HFF-Myc (cell line): Measurements from ENCODE around the gene PLPP6.

Experiments
- DNase-seq: peaks from one replicate; pipeline ENCODE4 v3.0.0-alpha.2; 2011; ENCODE audit warnings: low read depth; ENCODE audit errors: extremely low read depth
- H3K4me3 ChIP-seq: replicated peaks from 2 replicates; pipeline ENCODE4 v1.5.1; 2011; ENCODE audit warnings: low read depth, mild to moderate bottlenecking, control low read depth, low read length
- TF ChIP-seq, protein P1 (sequence below): IDR thresholded peaks from 2 replicates; pipeline ENCODE4 v1.5.1; 2012; ENCODE audit warnings: mild to moderate bottlenecking, low read depth, low read length, control low read depth; ENCODE audit errors: missing control alignments

The PLPP6 gene

DNA sequence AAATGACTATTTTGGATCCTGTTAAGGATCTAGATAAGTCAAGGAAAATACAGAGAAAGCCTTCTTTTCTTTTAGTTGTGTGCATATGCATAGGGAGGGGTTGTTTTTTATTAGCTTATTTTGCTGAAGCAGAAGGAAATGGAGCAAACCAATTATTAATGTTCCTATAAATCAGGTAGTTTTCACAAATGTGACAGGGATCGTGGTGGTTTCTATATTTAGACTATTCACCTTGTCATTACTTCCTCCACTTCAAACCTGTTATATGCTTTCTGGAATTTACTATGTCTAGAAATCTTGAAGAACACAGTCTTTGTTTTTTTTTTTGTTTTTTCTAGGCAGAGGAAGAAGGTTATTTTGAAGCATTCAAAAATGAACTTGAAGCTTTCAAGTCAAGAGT is 39.4 kb downstream of the PLPP6 start:
- no peak overlapping the region for H3K4me3 ChIP-seq
- DNase-seq: no peak
- TF ChIP-seq, protein P1, sequence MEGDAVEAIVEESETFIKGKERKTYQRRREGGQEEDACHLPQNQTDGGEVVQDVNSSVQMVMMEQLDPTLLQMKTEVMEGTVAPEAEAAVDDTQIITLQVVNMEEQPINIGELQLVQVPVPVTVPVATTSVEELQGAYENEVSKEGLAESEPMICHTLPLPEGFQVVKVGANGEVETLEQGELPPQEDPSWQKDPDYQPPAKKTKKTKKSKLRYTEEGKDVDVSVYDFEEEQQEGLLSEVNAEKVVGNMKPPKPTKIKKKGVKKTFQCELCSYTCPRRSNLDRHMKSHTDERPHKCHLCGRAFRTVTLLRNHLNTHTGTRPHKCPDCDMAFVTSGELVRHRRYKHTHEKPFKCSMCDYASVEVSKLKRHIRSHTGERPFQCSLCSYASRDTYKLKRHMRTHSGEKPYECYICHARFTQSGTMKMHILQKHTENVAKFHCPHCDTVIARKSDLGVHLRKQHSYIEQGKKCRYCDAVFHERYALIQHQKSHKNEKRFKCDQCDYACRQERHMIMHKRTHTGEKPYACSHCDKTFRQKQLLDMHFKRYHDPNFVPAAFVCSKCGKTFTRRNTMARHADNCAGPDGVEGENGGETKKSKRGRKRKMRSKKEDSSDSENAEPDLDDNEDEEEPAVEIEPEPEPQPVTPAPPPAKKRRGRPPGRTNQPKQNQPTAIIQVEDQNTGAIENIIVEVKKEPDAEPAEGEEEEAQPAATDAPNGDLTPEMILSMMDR: no peak

DNA sequence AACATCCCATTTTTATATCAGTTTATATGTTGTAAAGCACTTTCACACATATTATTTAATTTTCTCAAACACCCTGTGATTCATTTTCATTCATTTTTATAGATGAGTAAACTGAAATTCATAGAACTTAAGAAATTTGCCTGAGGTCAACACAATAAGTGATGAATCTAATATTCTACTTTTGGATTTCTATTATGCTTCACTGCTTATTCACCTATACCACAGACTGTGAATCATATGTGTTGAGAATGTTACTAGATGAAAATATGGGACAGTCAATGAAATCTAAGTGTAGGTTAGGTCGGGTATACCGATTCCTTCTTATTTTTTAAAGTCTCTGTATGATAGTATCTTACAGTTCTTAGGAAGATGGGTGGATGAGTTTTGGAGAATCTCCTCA is 42.0 kb downstream of the PLPP6 start:
- TF ChIP-seq, protein P1: no peak
- no peak overlapping the region for H3K4me3 ChIP-seq
- DNase-seq: no peak

GRCh38 chr9:4706021-4706420 is 43.9 kb downstream of the PLPP6 start:
- no peak for DNase-seq
- TF ChIP-seq, protein P1: no peak
- H3K4me3 ChIP-seq: no peak overlapping the region

- TF ChIP-seq, protein P1: no peak
- DNase-seq: no peak
- no peak overlapping the region for H3K4me3 ChIP-seq
Observed at GRCh38 chr9:4706971-4707622, 45.0 kb downstream of the PLPP6 start.

DNA sequence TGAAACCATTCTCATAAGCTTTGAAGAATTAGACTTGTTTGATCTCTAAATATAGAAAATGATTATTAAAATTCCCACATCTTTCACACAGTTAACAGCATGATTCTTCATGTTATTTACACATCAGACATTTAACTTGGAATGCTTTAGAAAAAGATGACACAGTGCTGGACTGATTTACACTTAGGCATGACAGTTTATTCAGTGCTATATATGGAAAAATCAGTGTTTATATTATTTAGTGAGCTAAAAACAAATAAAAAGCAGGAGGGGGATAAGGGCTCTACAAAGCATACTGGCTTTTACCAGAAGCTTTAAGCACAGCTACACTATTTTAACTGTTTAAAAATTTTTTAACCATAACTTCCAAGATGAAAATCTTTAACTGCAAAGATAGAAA is 47.3 kb downstream of the PLPP6 start:
- no peak for DNase-seq
- TF ChIP-seq, protein P1: no peak
- no peak overlapping the region for H3K4me3 ChIP-seq

DNA sequence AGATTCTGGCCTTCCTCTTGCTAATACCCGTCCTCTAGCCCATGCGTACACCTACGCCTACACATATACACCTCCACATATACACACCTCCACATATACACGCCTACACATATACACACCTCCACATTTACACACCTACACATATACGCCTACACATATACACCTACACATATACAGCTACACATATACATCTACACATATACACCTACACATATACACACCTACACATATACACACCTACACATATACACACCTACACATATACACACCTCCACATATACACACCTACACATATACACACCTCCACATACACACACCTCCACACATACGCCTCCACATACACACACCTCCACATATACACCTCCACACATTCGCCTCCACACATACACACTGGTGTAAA is 51.8 kb downstream of the PLPP6 start:
- H3K4me3 ChIP-seq: no peak overlapping the region
- TF ChIP-seq, protein P1: no peak
- DNase-seq: no peak
